GM12878 (cell line): Measurements from ENCODE around the gene CBX7. TPM values are rescaled to one million over a fixed set of nuclear protein-coding genes. Genes with fewer than 3 reads are reported as not detected.

ENCODE experiments used
- ATAC-seq: fragments of 200-7000 bp; cut with Tn5 transposase; 3 replicates; pipeline ENCODE4 v1.9.1; 2020; ENCODE audit warnings: mild to moderate bottlenecking, moderate library complexity
- BruUV-seq: library from RNA; stranded (reverse); fragments of 400-500 nt; replicated peaks from 2 replicates; lab custom pipeline; 2021; lab: Mats Ljungman, UMichigan
- CTCF ChIA-PET: fragments of 300-600 bp; sonication (Branson Sonifier 250); formaldehyde crosslinking; extraction: SDS; loops from one replicate; lab custom pipeline; 2021; ENCODE audit warnings: inconsistent platforms; lab: Yijun Ruan, JAX
- POLR2A ChIA-PET: fragments of 350-600 bp; formaldehyde crosslinking; extraction: SDS; loops from one replicate; lab custom pipeline; 2021; ENCODE audit warnings: inconsistent platforms; lab: Charles Lee
- RAD21 ChIA-PET: fragments of 300-600 bp; sonication (Branson Sonifier 250); formaldehyde crosslinking; loops from one replicate; lab custom pipeline; 2023; ENCODE audit warnings: antibody characterized with exemption; ENCODE audit not compliant: unreplicated experiment; lab: Charles Lee
- SMC1A ChIA-PET: fragments of 300-600 bp; sonication (Branson Sonifier 250); formaldehyde crosslinking; loops from one replicate; lab custom pipeline; 2023; ENCODE audit not compliant: unreplicated experiment, uncharacterized antibody; lab: Charles Lee
- DNase-seq: peaks from one replicate; pipeline ENCODE4 v3.0.0-alpha.2; 2011; ENCODE audit warnings: low read depth, low spot score
- FAIRE-seq: peaks from 3 replicates; lab custom pipeline; 2011; peaks lifted over from hg19 to GRCh38; lab: Jason Lieb, UNC
- H2AFZ ChIP-seq: 2 replicates; pipeline ENCODE4 v1.6.0; 2011; ENCODE audit warnings: low read depth, low read length, control low read depth; ENCODE audit not compliant: control insufficient read depth
- H3K27ac ChIP-seq: 2 replicates; pipeline ENCODE4 v1.5.1; 2011; ENCODE audit warnings: control low read depth; ENCODE audit not compliant: control insufficient read depth, insufficient read depth
- H3K27me3 ChIP-seq, 2 experiments: replicated peaks in 1 of 2; 2 replicates each; pipeline versions ENCODE4 v1.6.0 to v1.6.1; 2011; ENCODE audit warnings: low read length in 1 of 2; ENCODE audit not compliant: control insufficient read depth in 2 of 2, insufficient read depth in 2 of 2
- H3K36me3 ChIP-seq, 2 experiments: 2 replicates each; pipeline ENCODE4 v1.5.1; 2011; ENCODE audit warnings: low read length in 1 of 2; ENCODE audit not compliant: control insufficient read depth in 2 of 2, insufficient read depth in 2 of 2
- H3K4me1 ChIP-seq: 2 replicates; pipeline ENCODE4 v1.6.1; 2011; ENCODE audit warnings: mild to moderate bottlenecking, low read length, moderate library complexity, mixed read lengths; ENCODE audit not compliant: control insufficient read depth, insufficient read depth
- H3K4me2 ChIP-seq: 2 replicates; pipeline ENCODE4 v1.6.0; 2011; ENCODE audit warnings: control low read depth; ENCODE audit not compliant: control insufficient read depth, insufficient read depth
- H3K4me3 ChIP-seq: fragments of 200-600 bp; sonication (generic); 2 replicates; pipeline ENCODE4 v1.5.1; 2016
- H3K79me2 ChIP-seq: 2 replicates; pipeline ENCODE4 v1.6.0; 2011; ENCODE audit warnings: low read length; ENCODE audit not compliant: control insufficient read depth, insufficient read depth
- H3K9ac ChIP-seq: 2 replicates; pipeline ENCODE4 v1.8.0; 2011; ENCODE audit warnings: low read length, control low read depth, mixed read lengths; ENCODE audit not compliant: control insufficient read depth, insufficient read depth
- H3K9me3 ChIP-seq: replicated peaks from 3 replicates; pipeline ENCODE4 v1.5.1; 2011; ENCODE audit warnings: mild to moderate bottlenecking, low read length; ENCODE audit not compliant: control insufficient read depth, insufficient read depth
- H4K20me1 ChIP-seq: 2 replicates; pipeline ENCODE4 v1.6.0; 2011; ENCODE audit not compliant: control insufficient read depth, insufficient read depth
- IRF4 ChIP-seq: IDR thresholded peaks from 2 replicates; pipeline ENCODE4 v1.6.1; 2011; ENCODE audit warnings: low read depth, low read length
- JUND ChIP-seq: IDR thresholded peaks from 2 replicates; pipeline ENCODE4 v1.6.1; 2012; ENCODE audit warnings: low read depth, mild to moderate bottlenecking, low read length, improper control_type of control experiment, moderate library complexity
- NBN ChIP-seq: fragments of 450-650 bp; IDR thresholded peaks from 2 replicates; pipeline ENCODE4 v1.6.1; 2016
- NR2F1 ChIP-seq: fragments of 450-650 bp; conservative IDR thresholded peaks from 2 replicates; pipeline ENCODE4 v1.6.1; 2017; ENCODE audit warnings: mild to moderate bottlenecking
- PAX5 ChIP-seq: IDR thresholded peaks from 2 replicates; pipeline ENCODE4 v1.6.1; 2011; ENCODE audit warnings: low read depth, low read length, borderline replicate concordance
- POLR2A ChIP-seq: IDR thresholded peaks from 2 replicates; pipeline ENCODE4 v1.6.1; 2011; ENCODE audit warnings: low read depth, mild to moderate bottlenecking, low read length
- RAD51 ChIP-seq: fragments of 450-650 bp; IDR thresholded peaks from 2 replicates; pipeline ENCODE4 v1.6.1; 2016; ENCODE audit warnings: moderate library complexity, mild to moderate bottlenecking, inconsistent platforms
- SIN3A ChIP-seq: IDR thresholded peaks from 2 replicates; pipeline ENCODE4 v1.6.1; 2012; ENCODE audit warnings: low read depth, low read length, improper control_type of control experiment
- SMAD5 ChIP-seq: IDR thresholded peaks from 2 replicates; pipeline ENCODE4 v1.6.1; 2016; ENCODE audit warnings: antibody characterized with exemption, low read depth
- SMC3 ChIP-seq: IDR thresholded peaks from 2 replicates; pipeline ENCODE4 v1.6.1; 2011; ENCODE audit warnings: low read length, improper control_type of control experiment, borderline replicate concordance
- SPI1 ChIP-seq: IDR thresholded peaks from 2 replicates; pipeline ENCODE4 v1.6.1; 2011; ENCODE audit warnings: low read depth, mild to moderate bottlenecking, low read length, moderate library complexity, borderline replicate concordance; ENCODE audit not compliant: insufficient read depth
- YY1 ChIP-seq: IDR thresholded peaks from 2 replicates; pipeline ENCODE4 v1.6.1; 2011; ENCODE audit warnings: low read depth, mild to moderate bottlenecking, low read length
- WGBS: methylation state at CpG from one replicate; pipeline ENCODE4 v1.1.6; 2016; ENCODE audit warnings: low lambda C conversion rate; ENCODE audit not compliant: insufficient replicate concordance, insufficient coverage; ENCODE audit errors: missing lambda C conversion rate; 5-methylcytosine and 5-hydroxymethylcytosine counted together
- in situ Hi-C: fragments of 300-500 bp; cut with MboI; formaldehyde crosslinking; loops from 9 replicates; pipeline ENCODE4 v1.14.3; 2018; ENCODE audit warnings: mixed read lengths
- intact Hi-C: fragments of 100-400 bp; cut with micrococcal nuclease; formaldehyde crosslinking; loops from one replicate; pipeline ENCODE4 v1.14.2; 2022; ENCODE audit not compliant: unreplicated experiment
- polyA plus RNA-seq, 11 experiments: library from polyadenylated mRNA; depleted of rRNA in 4 of 11; unstranded in 6 of 11; stranded (reverse) in 5 of 11; fragments of >200 nt; fragmentation: Nextera tagmentation in 4 of 11; fragmentation: Illumina TruSeq in 1 of 11; extraction: Ambion mirVana in 4 of 11; extraction: Trizol in 1 of 11; gene quantifications; 1 replicate in 1 of 11; 2 replicates in 10 of 11; pipeline versions ENCODE4 v1.2.1 to v1.2.3, GENCODE V29; 2011 to 2016; ENCODE audit warnings: inconsistent platforms in 2 of 11, missing spikeins in 2 of 11, low read depth in 1 of 11
- total RNA-seq, 4 experiments: library from RNA; depleted of rRNA in 3 of 4; stranded (reverse); fragments of >200 nt in 3 of 4; fragmentation: Illumina TruSeq in 1 of 4; extraction: Trizol in 1 of 4; gene quantifications; 2 replicates each; pipeline versions ENCODE4 v1.2.1 to v1.2.3, GENCODE V29; 2013 to 2021
- TF ChIP-seq, protein P1 (sequence below): IDR thresholded peaks from 2 replicates; pipeline ENCODE4 v1.6.1; 2011; ENCODE audit warnings: borderline replicate concordance, low read depth, mild to moderate bottlenecking, moderate library complexity, low read length; ENCODE audit not compliant: insufficient read depth, poor library complexity, severe bottlenecking
- TF ChIP-seq, protein P2 (sequence below): fragments of 450-650 bp; IDR thresholded peaks from 2 replicates; pipeline ENCODE4 v1.6.1; 2017; ENCODE audit warnings: mild to moderate bottlenecking, moderate library complexity
- TF ChIP-seq, protein P3 (sequence below): fragments of 450-650 bp; formaldehyde crosslinking; IDR thresholded peaks from 2 replicates; pipeline ENCODE4 v1.4.0; 2022; ENCODE audit warnings: mild to moderate bottlenecking, moderate library complexity

The CBX7 gene
- total and polyA plus RNA-seq, 10 of the 15 experiments (the other 5 are each of a cell fraction or from before 2014, with no cell fraction given) = 0.18 to 17.2 (median 5.6) TPM

DNA sequence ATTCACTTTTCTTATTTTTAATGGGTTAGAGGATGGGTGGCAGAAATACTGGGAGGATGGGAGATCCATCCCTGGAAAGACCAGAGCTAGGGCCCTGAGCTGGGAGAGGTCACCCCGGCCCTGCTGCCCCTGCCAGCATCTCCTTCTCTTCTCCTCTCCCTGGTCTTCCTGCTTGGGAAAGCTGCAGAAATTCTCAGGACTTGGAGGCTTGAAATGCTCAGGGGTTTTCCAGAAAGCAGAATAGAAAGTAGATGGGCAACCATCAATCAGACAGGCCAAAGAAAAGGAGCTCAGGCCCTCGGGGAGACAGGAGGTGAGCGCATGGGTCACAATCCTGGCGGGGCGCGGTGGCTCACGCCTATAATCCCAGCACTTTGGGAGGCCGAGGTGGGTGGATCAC is 53.9 kb downstream of the CBX7 start (continued):
- TF ChIP-seq, protein P1, sequence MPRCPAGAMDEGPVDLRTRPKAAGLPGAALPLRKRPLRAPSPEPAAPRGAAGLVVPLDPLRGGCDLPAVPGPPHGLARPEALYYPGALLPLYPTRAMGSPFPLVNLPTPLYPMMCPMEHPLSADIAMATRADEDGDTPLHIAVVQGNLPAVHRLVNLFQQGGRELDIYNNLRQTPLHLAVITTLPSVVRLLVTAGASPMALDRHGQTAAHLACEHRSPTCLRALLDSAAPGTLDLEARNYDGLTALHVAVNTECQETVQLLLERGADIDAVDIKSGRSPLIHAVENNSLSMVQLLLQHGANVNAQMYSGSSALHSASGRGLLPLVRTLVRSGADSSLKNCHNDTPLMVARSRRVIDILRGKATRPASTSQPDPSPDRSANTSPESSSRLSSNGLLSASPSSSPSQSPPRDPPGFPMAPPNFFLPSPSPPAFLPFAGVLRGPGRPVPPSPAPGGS = no peak
- TF ChIP-seq SPI1 = peak; percentile 41; the same call in 1 of the 2 replicates
- TF ChIP-seq, all 136 proteins: peak for 13

DNA sequence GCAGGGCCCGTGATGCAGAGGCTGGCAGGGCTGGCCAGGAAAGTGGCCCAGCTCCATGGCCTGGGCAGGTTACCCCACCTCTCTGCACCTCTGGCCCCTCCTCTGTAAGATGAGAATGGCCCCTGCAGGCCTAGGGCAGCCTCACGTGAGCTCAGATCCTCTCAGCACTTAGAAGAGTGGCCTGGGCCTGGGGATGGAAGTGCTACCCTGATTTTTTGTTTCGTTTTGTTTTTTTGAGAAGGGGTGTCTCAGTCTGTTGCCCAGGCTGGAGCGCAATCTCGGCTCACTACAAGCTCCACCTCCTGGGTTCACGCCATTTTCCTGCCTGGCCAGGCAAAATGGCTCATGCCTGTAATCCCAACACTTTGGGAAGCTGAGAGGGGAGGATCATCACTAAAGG is 54.5 kb downstream of the CBX7 start:
- H3K36me3 ChIP-seq = no peaks in the 10 kb centered on the region
- ChIA-PET SMC1A (interaction anchor here (0.9 to 6.6 kb wide), 17 partner anchors 8 to 228 kb away, joined by 3 to 126 read pairs (median 6); partner anchors contain the start of gene APOBEC3G), CTCF (interaction anchor here (1.1 to 4.5 kb wide), 12 partner anchors 12 to 91 kb away, joined by 3 to 39 read pairs (median 5); partner anchors contain the start of gene APOBEC3C), RAD21 (interaction anchor here (0.9 to 5.7 kb wide), 17 partner anchors 10 to 393 kb away, joined by 3 to 85 read pairs (median 6); partner anchors contain the start of genes APOBEC3B, APOBEC3G and CBX7), POLR2A (interaction anchor here (0.5 to 6.1 kb wide), 13 partner anchors 11 to 85 kb away, joined by 3 to 76 read pairs (median 9); partner anchors contain the start of gene APOBEC3C)
- H3K9ac ChIP-seq = peak overlapping the region; percentile 83
- peaks cover 53% of the 10 kb centered on the region for H3K4me1 ChIP-seq
- ATAC-seq = peak; percentile 77
- H3K79me2 ChIP-seq = peaks cover 4% of the 10 kb centered on the region
- H3K4me2 ChIP-seq = peak overlapping the region; percentile 95
- FAIRE-seq = no peak
- peak overlapping the region; percentile 98 for H3K27ac ChIP-seq
- no TSS peak for BruUV-seq
- H3K4me3 ChIP-seq = peak overlapping the region; percentile 60
- intact Hi-C loops = loop anchor here (2.0 kb wide), 2 partner anchors 17 to 31 kb away; no protein-coding TSS in a partner anchor
- H3K27me3 ChIP-seq = no peaks in the 10 kb centered on the region
- H4K20me1 ChIP-seq = no peaks in the 10 kb centered on the region
- DNase-seq = peak; percentile 76
- 26% methylated on average over 6 of the region's 6 CpGs for WGBS
- no peaks in the 10 kb centered on the region for H3K9me3 ChIP-seq
- H2AFZ ChIP-seq = no peak overlapping the region
- in situ Hi-C loops = no loop called here
- TF ChIP-seq JUND = no peak
- TF ChIP-seq RAD51 = peak; percentile 59; the same call in 1 of the 2 replicates
- TF ChIP-seq IRF4 = no peak
- 0 out of 2 replicates have a peak, but pooled peaks have one; percentile 25 for TF ChIP-seq NR2F1
- TF ChIP-seq, protein P2, sequence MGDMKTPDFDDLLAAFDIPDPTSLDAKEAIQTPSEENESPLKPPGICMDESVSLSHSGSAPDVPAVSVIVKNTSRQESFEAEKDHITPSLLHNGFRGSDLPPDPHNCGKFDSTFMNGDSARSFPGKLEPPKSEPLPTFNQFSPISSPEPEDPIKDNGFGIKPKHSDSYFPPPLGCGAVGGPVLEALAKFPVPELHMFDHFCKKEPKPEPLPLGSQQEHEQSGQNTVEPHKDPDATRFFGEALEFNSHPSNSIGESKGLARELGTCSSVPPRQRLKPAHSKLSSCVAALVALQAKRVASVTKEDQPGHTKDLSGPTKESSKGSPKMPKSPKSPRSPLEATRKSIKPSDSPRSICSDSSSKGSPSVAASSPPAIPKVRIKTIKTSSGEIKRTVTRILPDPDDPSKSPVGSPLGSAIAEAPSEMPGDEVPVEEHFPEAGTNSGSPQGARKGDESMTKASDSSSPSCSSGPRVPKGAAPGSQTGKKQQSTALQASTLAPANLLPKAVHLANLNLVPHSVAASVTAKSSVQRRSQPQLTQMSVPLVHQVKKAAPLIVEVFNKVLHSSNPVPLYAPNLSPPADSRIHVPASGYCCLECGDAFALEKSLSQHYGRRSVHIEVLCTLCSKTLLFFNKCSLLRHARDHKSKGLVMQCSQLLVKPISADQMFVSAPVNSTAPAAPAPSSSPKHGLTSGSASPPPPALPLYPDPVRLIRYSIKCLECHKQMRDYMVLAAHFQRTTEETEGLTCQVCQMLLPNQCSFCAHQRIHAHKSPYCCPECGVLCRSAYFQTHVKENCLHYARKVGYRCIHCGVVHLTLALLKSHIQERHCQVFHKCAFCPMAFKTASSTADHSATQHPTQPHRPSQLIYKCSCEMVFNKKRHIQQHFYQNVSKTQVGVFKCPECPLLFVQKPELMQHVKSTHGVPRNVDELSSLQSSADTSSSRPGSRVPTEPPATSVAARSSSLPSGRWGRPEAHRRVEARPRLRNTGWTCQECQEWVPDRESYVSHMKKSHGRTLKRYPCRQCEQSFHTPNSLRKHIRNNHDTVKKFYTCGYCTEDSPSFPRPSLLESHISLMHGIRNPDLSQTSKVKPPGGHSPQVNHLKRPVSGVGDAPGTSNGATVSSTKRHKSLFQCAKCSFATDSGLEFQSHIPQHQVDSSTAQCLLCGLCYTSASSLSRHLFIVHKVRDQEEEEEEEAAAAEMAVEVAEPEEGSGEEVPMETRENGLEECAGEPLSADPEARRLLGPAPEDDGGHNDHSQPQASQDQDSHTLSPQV = 0 out of 2 replicates have a peak, but pooled peaks have one; percentile 26
- TF ChIP-seq YY1 = peak; percentile 82; the same call in 1 of the 2 replicates
- TF ChIP-seq, protein P3, sequence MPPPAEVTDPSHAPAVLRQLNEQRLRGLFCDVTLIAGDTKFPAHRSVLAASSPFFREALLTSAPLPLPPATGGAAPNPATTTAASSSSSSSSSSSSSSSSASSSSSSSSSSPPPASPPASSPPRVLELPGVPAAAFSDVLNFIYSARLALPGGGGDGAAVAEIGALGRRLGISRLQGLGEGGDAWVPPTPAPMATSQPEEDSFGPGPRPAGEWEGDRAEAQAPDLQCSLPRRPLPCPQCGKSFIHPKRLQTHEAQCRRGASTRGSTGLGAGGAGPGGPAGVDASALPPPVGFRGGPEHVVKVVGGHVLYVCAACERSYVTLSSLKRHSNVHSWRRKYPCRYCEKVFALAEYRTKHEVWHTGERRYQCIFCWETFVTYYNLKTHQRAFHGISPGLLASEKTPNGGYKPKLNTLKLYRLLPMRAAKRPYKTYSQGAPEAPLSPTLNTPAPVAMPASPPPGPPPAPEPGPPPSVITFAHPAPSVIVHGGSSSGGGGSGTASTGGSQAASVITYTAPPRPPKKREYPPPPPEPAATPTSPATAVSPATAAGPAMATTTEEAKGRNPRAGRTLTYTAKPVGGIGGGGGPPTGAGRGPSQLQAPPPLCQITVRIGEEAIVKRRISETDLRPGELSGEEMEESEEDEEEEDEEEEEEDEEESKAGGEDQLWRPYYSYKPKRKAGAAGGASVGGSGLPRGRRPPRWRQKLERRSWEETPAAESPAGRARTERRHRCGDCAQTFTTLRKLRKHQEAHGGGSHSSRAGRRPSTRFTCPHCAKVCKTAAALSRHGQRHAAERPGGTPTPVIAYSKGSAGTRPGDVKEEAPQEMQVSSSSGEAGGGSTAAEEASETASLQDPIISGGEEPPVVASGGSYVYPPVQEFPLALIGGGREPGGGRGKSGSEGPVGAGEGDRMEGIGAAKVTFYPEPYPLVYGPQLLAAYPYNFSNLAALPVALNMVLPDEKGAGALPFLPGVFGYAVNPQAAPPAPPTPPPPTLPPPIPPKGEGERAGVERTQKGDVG = no peak
- TF ChIP-seq NBN = 0 out of 2 replicates have a peak, but pooled peaks have one; percentile 8
- no peak for TF ChIP-seq SIN3A
- TF ChIP-seq PAX5 = no peak
- TF ChIP-seq SMC3 = no peak
- TF ChIP-seq POLR2A = 0 out of 2 replicates have a peak, but pooled peaks have one; percentile 25
- TF ChIP-seq SMAD5 = no peak
